Measurements from ENCODE around the gene C11orf21.

GRCh38 chr11:2301631-2302305, at the start of gene C11orf21, which contains the start of gene TSPAN32:
- TF ChIP-seq, protein P1, sequence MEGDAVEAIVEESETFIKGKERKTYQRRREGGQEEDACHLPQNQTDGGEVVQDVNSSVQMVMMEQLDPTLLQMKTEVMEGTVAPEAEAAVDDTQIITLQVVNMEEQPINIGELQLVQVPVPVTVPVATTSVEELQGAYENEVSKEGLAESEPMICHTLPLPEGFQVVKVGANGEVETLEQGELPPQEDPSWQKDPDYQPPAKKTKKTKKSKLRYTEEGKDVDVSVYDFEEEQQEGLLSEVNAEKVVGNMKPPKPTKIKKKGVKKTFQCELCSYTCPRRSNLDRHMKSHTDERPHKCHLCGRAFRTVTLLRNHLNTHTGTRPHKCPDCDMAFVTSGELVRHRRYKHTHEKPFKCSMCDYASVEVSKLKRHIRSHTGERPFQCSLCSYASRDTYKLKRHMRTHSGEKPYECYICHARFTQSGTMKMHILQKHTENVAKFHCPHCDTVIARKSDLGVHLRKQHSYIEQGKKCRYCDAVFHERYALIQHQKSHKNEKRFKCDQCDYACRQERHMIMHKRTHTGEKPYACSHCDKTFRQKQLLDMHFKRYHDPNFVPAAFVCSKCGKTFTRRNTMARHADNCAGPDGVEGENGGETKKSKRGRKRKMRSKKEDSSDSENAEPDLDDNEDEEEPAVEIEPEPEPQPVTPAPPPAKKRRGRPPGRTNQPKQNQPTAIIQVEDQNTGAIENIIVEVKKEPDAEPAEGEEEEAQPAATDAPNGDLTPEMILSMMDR (conservative IDR thresholded peaks at IDR 0.05; ENCODE audit: low read length): no peak
- no peak for TF ChIP-seq EZH2phosphoT487 (IDR thresholded peaks at IDR 0.05; ENCODE audit: borderline replicate concordance, low read depth, low read length)

Measured in OCI-LY7 (cell line).